Measurements from ENCODE around the gene ZMAT5.

ZMAT5 gene

GRCh38 chr22:29704528-29705285, 62.1 kb downstream of the ZMAT5 start:
- no peak for DNase-seq

- DNase-seq, result no peak
Measured at GRCh38 chr22:29703569-29704195, 63.1 kb downstream of the ZMAT5 start.

GRCh38 chr22:29702931-29703501, 63.8 kb downstream of the ZMAT5 start:
- DNase-seq, result no peak

GRCh38 chr22:29702000-29702930, 64.5 kb downstream of the ZMAT5 start:
- DNase-seq, result no peak

- no peak for DNase-seq
Measured at GRCh38 chr22:29701155-29701999, 65.4 kb downstream of the ZMAT5 start.

DNA sequence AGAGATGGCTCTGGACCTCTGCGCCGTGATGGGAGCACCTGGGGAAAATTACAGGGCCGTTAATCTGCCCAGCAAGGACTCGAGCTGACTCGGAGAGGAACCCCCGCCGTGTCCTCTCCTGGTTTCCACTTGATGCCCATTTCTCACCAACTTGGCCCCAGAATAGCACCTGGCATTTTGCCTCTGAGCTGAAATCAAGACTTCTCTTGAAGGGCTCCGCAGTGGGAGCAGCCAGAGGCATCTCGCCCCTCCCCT, 66.0 kb downstream of the ZMAT5 start:
- DNase-seq, result no peak

GRCh38 chr22:29700206-29700899, 66.5 kb downstream of the ZMAT5 start:
- no peak for DNase-seq

DNA sequence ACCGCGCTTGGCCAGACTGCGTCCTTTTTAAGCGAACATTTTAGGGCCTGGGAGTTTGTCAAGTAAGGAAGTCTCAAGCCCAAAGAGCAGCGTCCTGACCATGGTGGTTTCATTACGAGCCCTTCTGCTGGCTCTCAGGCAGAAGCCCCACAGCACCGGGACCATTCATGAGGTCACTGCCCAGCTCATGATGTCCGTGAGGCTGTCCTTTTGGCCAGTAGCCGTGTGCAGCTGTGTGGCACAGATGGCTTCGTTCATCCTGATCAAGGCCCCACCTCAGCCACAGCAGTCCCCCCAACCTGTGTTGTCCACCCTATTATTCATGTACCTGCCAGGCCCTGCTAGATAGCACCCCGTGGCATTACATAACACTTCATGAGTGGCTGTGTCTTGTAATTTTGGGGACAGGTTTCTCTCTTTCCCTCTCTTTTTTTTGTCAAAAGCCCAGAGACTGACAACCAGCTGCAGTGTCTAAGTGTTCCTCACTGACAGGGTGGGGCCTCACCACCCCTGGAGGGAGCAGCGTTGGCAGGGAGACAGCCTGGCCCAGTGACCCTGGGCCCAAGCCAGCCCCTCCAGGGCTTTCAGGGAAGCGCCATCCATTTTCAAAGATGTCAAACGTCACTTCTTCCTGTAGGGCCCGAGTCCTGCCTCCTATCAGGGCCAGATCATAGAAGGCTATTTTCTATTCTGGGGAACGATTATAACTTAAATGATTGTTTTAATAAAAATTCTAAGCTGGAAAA, 68.8 kb downstream of the ZMAT5 start:
- DNase-seq, result no peak

GRCh38 chr22:29695129-29695926, 71.5 kb downstream of the ZMAT5 start:
- DNase-seq, result no peak

- no peak for DNase-seq
Measured at GRCh38 chr22:29693671-29694070, 73.1 kb downstream of the ZMAT5 start.

DNA sequence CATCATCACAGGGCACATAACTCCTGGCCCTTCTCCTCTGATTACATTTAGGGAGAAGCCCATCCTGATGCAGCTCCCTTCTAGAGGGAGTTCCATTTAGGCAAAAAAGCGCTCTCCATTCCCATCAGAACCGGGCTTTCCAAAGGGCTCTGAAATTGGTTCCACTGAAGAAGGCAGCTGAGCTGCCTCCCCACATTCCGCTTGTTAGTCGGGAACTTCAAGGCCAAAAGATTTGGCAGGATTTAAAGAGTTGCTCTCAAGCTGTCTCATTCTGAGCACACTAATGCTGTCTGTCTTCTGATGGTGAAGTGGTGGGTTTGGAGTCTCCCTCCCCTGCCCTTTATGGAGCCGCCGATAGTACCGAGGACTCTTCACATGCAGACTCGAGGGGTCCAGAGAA, 73.6 kb downstream of the ZMAT5 start:
- DNase-seq, result no peak

- no peak for DNase-seq
Measured at GRCh38 chr22:29692327-29692640, 74.5 kb downstream of the ZMAT5 start.

- DNase-seq, result no peak
Measured at GRCh38 chr22:29691636-29692326, 75.0 kb downstream of the ZMAT5 start.

DNA sequence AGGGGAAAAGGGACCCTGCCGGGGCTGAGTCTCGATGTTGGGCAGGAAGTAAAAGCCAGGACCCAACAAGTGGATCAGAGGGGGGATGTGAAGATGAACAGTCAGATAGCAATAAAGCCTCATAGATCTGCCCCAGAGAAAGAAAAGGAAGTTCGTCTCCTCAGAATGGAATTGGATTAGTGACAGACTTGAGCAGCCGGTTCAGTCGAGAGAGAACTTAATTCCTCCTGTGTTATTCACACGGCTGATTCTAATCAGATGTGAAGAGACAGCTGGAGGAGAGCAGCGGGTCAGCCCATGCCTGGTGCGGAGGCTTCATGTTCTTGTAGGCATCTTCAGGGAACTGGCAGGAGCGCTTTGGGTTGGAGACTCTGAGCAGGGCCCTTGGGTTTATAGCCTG, 76.3 kb downstream of the ZMAT5 start:
- no peak for DNase-seq

DNA sequence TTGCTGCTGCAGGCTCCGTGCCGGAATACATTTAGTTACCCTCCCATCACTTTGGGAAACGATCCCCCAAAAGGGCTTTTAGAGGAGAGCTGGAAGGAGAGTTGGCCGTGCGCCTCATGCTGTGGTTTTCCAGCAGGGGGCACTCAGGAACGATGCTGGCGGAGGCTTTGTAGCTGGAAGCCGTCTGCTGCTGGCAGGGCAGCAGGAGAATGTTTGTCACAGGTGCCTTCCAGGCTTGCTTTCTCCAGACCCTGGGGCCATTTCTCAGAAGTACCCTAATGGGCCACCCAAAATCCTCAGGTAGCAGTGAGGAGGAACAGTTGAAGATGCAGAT, 77.0 kb downstream of the ZMAT5 start:
- DNase-seq, result no peak

DNA sequence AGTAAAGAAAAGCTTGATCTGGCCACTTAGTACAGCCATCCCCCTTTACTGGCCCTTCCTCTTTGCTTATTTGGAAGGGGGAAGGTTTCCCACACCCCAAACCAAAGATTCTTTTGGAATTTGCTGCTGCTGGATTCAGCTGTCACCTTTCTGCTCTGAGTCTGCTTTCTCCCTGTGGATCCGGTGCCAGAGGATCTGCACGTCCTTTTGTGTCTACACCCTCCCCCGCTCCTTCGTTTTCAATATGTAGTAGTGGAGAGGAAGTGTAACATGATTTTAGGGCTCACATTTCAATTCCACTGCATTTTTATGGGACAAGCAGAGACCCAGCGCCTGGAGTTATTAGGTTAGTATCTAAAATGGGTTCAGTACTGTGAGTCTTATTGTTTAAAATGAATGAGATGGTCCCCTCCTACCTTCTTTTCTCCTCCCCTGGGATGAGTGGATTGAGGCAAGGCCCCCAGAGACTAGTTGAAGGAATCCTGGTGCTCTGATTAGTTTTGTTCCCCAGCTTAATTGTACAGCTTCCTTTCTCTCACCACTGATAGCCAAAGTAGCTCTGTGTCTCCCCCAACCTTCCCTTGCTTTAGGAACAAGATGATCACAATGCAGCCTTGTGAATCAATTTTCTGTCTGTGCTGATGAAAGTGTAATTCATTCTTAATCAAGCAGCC, 77.5 kb downstream of the ZMAT5 start:
- DNase-seq, result no peak

DNA sequence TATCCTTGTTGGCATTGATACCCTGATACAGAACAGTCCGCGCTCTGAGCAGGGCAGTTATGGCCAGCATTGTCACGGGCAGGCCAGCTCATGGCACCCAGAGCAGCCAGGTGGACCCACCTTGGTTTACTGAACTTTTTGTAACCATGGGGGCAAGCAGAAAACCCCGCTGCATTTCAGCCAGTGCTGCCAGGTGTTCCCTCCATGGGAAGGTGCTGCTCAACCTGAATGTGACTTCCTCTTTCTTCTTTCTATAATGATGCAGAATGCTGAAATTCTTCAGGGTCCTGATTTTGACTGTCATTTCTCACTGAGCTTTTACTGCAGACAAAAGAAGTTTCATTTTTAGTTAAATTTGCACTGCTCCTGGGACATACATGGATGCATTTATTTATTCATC, 82.6 kb downstream of the ZMAT5 start:
- no peak for DNase-seq

GRCh38 chr22:29683536-29683935, 83.3 kb downstream of the ZMAT5 start:
- DNase-seq, result no peak

Data from NCI-H1048 (cell line).